Psoas muscle (tissue), 8 donors: ENCODE measurements around the gene CFAP299. TPM values are rescaled to one million over a fixed set of nuclear protein-coding genes. Genes with fewer than 3 reads are reported as not detected.

Experiments used
- ATAC-seq, 4 donors: fragments of 200-7000 bp; cut with Tn5 transposase; one replicate each; pipeline ENCODE4 v1.9.1; 2020; ENCODE audit warnings: moderate library complexity in 3 of 4, mild to moderate bottlenecking in 2 of 4
- DNase-seq, 2 donors: peaks; one replicate each; pipeline ENCODE4 v3.0.0-alpha.2; 2020
- H3K27ac ChIP-seq: fragments of 200-600 bp; one replicate; pipeline ENCODE4 v1.8.0; 2022
- H3K27me3 ChIP-seq, 3 donors: fragments of 200-600 bp in 1 of 3; one replicate each; pipeline versions ENCODE4 v1.6.1 to v1.8.0; 2013 to 2022; ENCODE audit warnings: low read length in 2 of 3, mild to moderate bottlenecking in 2 of 3, moderate library complexity in 1 of 3; ENCODE audit not compliant: insufficient read depth in 3 of 3
- H3K36me3 ChIP-seq, 2 donors: fragments of 200-600 bp in 1 of 2; one replicate each; pipeline versions ENCODE4 v1.6.1 to v1.8.0; 2013 to 2022; ENCODE audit warnings: low read depth in 1 of 2, mild to moderate bottlenecking in 1 of 2, moderate library complexity in 1 of 2; ENCODE audit not compliant: insufficient read depth in 1 of 2
- H3K4me1 ChIP-seq: fragments of 200-600 bp; one replicate; pipeline ENCODE4 v1.8.0; 2022
- H3K4me3 ChIP-seq: fragments of 200-600 bp; one replicate; pipeline ENCODE4 v1.8.0; 2022; ENCODE audit warnings: mild to moderate bottlenecking
- H3K9me3 ChIP-seq: fragments of 200-600 bp; one replicate; pipeline ENCODE4 v1.8.0; 2022
- WGBS, 3 donors: extraction: QIAGEN DNeasy Blood & Tissue Kit; methylation state at CpG; one replicate each; pipeline versions ENCODE4 v1.1.6 to v1.1.7; 2013; 5-methylcytosine and 5-hydroxymethylcytosine counted together
- intact Hi-C, 2 donors: fragments of 100-400 bp; cut with DNase I; formaldehyde crosslinking; loops; one replicate each; pipeline versions ENCODE4 v1.11.0 to v1.14.2; 2022
- polyA plus RNA-seq, 3 donors: library from polyadenylated mRNA; stranded (reverse); fragments of 200-250 nt; gene quantifications; one replicate each; pipeline ENCODE4 v1.2.3, GENCODE V29; 2013
- total RNA-seq, 4 donors: library from RNA; stranded (reverse); fragmentation: NEBNext Ultra II Directional in 2 of 4; extraction: Animal tissue kit (Norgen Biotek cat#: 25700) in 2 of 4; gene quantifications; one replicate each; pipeline versions ENCODE4 v1.2.1 to v1.2.4, GENCODE V29; 2021 to 2023
- TF ChIP-seq, protein P1 (sequence below): fragments of 200-600 bp; IDR thresholded peaks from one replicate; pipeline ENCODE4 v1.8.0; 2022; ENCODE audit warnings: antibody characterized with exemption
- donor health status: healthy with polysubstance abuse.
- donor health status: DM: no; HTN: no; CAD: no; lungs with moderate emphysema.
- donor health status: Bipolar disorder and iron deficiency.
- donor health status: healthy.
- donor health status: DM: yes; HTN: yes; CAD: no.
- donor health status: DM: no; HTN: no; CAD: no.
- donor health status: DM: no; HTN: no; CAD: no.
- donor health status: DM: yes; HTN: yes; CAD: no.

Gene CFAP299
- total and polyA plus RNA-seq, 7 donors, result not detected

DNA sequence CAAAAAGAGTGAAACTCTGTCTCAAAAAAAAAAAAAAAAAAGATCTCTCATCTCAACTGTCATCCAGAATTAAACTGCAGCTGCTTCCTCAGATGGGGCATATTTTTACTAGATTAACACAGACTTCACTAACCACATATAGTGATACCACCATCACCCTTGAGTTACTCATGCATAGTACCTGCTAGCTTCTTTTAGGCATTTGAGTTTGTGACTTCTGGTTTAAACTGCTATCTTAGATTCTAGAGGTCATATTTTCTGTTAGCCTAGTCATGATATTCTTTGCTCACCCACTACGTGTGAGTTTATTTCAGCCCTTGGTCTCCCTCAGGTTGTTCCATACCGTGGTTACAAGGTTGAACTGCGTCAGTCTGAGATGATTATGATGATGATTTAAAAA, 540.1 kb downstream of the CFAP299 start:
- DNase-seq (no peak), ATAC-seq (no peak)
- WGBS, 3 donors, result 84 to 85% (median 85%) methylated on average over 3 of the region's 3 CpGs
- TF ChIP-seq, protein P1, sequence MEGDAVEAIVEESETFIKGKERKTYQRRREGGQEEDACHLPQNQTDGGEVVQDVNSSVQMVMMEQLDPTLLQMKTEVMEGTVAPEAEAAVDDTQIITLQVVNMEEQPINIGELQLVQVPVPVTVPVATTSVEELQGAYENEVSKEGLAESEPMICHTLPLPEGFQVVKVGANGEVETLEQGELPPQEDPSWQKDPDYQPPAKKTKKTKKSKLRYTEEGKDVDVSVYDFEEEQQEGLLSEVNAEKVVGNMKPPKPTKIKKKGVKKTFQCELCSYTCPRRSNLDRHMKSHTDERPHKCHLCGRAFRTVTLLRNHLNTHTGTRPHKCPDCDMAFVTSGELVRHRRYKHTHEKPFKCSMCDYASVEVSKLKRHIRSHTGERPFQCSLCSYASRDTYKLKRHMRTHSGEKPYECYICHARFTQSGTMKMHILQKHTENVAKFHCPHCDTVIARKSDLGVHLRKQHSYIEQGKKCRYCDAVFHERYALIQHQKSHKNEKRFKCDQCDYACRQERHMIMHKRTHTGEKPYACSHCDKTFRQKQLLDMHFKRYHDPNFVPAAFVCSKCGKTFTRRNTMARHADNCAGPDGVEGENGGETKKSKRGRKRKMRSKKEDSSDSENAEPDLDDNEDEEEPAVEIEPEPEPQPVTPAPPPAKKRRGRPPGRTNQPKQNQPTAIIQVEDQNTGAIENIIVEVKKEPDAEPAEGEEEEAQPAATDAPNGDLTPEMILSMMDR, result no peak
- no peak overlapping the region for H3K27ac ChIP-seq
- no peaks in the 10 kb centered on the region for H3K36me3 ChIP-seq
- intact Hi-C loops, result no loop called here
- no peaks in the 10 kb centered on the region for H3K4me1 ChIP-seq
- no peak overlapping the region for H3K4me3 ChIP-seq
- no peaks in the 10 kb centered on the region for H3K9me3 ChIP-seq
- H3K27me3 ChIP-seq, result no peaks in the 10 kb centered on the region

DNA sequence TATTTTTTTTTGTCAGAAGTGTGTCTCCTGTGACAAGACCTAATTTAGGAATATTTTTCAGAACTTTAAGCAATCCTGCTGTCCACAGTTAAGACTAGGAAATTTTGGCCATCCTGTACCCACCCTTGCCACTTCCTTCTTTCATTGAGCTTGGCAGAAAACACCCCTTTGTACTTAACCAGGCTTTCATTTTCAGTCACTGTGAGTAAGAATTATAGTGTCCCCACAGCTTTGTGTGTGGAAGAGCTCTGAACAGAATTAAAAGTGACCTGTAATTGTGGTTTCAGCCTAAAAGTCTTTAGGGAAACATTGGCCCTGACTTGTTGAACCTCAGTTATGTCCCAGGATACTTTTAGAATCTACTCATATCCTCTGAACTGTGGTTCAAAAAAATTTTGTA, 541.3 kb downstream of the CFAP299 start:
- ATAC-seq (no peak), DNase-seq (no peak)
- Histone ChIP-seq H3K4me1 (no peaks in the 10 kb centered on the region), H3K36me3 (no peaks in the 10 kb centered on the region), H3K4me3 (no peak overlapping the region), H3K9me3 (no peaks in the 10 kb centered on the region), H3K27ac (no peak overlapping the region), H3K27me3 (no peaks in the 10 kb centered on the region)
- intact Hi-C loops, result no loop called here
- TF ChIP-seq, protein P1, result no peak

DNA sequence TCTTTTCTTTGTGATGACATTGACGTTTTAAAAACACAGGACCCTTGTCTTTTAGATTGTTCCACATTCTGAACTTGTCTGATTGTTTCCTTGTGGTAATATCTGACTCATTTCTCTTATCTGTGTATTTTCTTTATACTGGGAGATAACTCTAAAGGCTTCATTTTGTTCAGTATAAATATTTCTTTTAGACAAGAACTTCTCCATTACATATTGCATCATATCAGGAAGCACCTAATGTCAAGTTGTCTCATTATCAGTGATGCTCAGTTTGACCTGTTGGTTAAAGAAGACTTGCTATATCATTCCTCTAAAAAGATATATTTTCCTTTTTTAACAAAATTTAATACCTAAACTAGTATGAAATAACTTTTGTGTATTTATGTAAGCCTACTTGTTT, 542.7 kb downstream of the CFAP299 start:
- WGBS, 3 donors, result 23 to 28% (median 27%) methylated on average over 1 of the region's 1 CpG
- H3K36me3 ChIP-seq, result no peaks in the 10 kb centered on the region
- TF ChIP-seq, protein P1, result no peak

DNA sequence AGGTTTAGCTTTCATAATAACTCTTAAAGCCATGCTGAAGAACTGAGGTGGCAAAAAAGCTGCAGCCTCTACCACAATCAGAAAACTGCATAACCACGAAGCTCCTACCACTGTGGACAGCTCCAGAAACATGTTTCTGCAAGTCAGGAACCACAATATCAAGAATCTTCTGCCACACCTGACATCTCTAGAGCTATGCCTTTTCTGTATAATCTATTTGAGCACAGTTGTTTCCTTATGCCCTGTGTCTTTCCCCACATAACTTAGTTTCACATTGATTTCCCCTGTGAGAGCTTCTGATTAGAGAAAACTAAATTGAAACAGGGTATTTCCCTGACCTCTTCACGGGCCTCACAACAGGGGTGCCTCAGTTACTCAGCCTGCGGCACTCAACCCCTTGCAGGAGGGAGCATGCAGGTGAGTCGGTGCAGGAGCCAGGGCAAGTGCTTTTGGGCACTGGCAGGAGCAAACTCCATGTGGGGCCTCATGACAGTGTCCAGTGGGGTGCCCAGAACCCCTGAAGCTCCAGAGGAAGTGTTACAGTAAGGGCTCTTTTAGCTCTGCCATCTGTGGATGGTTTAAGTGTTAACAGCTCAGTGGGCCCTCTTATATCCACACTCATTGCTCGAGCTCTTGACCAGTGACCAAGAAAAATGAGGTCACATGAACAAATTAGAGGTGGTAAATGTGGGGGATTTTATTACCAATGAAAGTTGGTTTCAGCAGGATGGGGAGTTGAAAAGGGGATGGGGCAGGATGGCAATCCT, 562.2 kb downstream of the CFAP299 start:
- H3K27ac ChIP-seq, result no peak overlapping the region
- no peak overlapping the region for H3K4me3 ChIP-seq
- H3K9me3 ChIP-seq, result no peaks in the 10 kb centered on the region
- H3K4me1 ChIP-seq, result no peaks in the 10 kb centered on the region
- TF ChIP-seq, protein P1, result no peak
- WGBS, 3 donors, result 63 to 66% (median 63%) methylated on average over 5 of the region's 5 CpGs
- intact Hi-C loops, result no loop called here
- H3K27me3 ChIP-seq, result no peaks in the 10 kb centered on the region
- ATAC-seq, result no peak
- no peak for DNase-seq
- no peaks in the 10 kb centered on the region for H3K36me3 ChIP-seq

More for the DNA sequence above, 542.7 kb downstream of the CFAP299 start:
- H3K27me3 ChIP-seq, result no peaks in the 10 kb centered on the region
- intact Hi-C loops, result no loop called here
- H3K9me3 ChIP-seq, result no peaks in the 10 kb centered on the region
- no peak for ATAC-seq
- H3K4me3 ChIP-seq, result no peak overlapping the region
- H3K4me1 ChIP-seq, result no peaks in the 10 kb centered on the region
- no peak for DNase-seq
- no peak overlapping the region for H3K27ac ChIP-seq

DNA sequence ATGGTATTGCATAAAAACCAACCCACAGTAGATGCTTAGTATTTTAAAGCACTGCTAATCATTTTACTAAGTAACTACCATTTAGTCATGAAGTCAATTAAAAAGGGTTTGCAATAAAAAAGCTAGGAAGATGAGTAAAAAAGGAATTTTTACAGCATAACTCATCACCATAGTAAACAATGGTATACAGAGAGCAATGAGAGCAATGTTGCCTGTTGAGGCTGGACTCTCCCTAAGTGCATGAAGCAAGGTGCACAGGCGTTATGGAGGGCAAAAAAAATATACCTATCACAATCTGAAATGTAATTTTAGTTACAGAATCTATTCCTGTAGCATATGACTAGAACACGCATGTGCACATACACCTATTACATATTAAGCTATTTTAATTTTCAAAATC, 565.4 kb downstream of the CFAP299 start:
- 68 to 74% (median 69%) methylated on average over 2 of the region's 2 CpGs for WGBS, 3 donors
- ATAC-seq, result no peak
- intact Hi-C loops, result no loop called here
- no peaks in the 10 kb centered on the region for H3K36me3 ChIP-seq
- H3K4me1 ChIP-seq, result no peaks in the 10 kb centered on the region
- no peaks in the 10 kb centered on the region for H3K27me3 ChIP-seq
- H3K9me3 ChIP-seq, result no peaks in the 10 kb centered on the region
- H3K27ac ChIP-seq, result no peak overlapping the region
- DNase-seq, result no peak
- no peak overlapping the region for H3K4me3 ChIP-seq
- TF ChIP-seq, protein P1, result no peak
